ENCODE measurements around the gene CCNG2.

Gene CCNG2

GRCh38 chr4:77148078-77148477 lies 8.9 kb upstream of the CCNG2 start:
- Histone ChIP-seq H3K4me3 (replicated peaks; ENCODE audit: insufficient read depth, low read length) (no peak overlapping the region), H3K27me3 (ENCODE audit: insufficient read depth, poor library complexity, severe bottlenecking) (no peaks in the 10 kb centered on the region), H3K27ac (replicated peaks) (no peak overlapping the region)
- peak in 1 of 2 experiments; percentile 83 for DNase-seq (ENCODE audit: low read depth in 1 of 2, low spot score in 1 of 2)
- TF ChIP-seq REST (IDR thresholded peaks at IDR 0.05; ENCODE audit: insufficient replicate concordance, low read depth) (no peak), GABPA (IDR thresholded peaks at IDR 0.05; ENCODE audit: low read depth) (no peak), POLR2AphosphoS5 (IDR thresholded peaks at IDR 0.05; ENCODE audit: low read depth) (no peak), SPI1 (IDR thresholded peaks at IDR 0.05; ENCODE audit: borderline replicate concordance, low read depth) (no peak), CTCF (IDR thresholded peaks at IDR 0.05; ENCODE audit: insufficient read depth, low read length) (no peak)

- Histone ChIP-seq H3K4me3 (replicated peaks; ENCODE audit: insufficient read depth, low read length) (no peak overlapping the region), H3K27ac (replicated peaks) (no peak overlapping the region), H3K27me3 (ENCODE audit: insufficient read depth, poor library complexity, severe bottlenecking) (no peaks in the 10 kb centered on the region)
- no peak for TF ChIP-seq SPI1 (IDR thresholded peaks at IDR 0.05; ENCODE audit: borderline replicate concordance, low read depth)
- no peak for TF ChIP-seq GABPA (IDR thresholded peaks at IDR 0.05; ENCODE audit: low read depth)
- TF ChIP-seq POLR2AphosphoS5 (IDR thresholded peaks at IDR 0.05; ENCODE audit: low read depth) = no peak
- no peak for TF ChIP-seq CTCF (IDR thresholded peaks at IDR 0.05; ENCODE audit: insufficient read depth, low read length)
- no peak for TF ChIP-seq REST (IDR thresholded peaks at IDR 0.05; ENCODE audit: insufficient replicate concordance, low read depth)
- no peak for DNase-seq (ENCODE audit: low read depth in 1 of 2, low spot score in 1 of 2)
Measured at GRCh38 chr4:77149789-77150188, 7.2 kb upstream of the CCNG2 start.

- Histone ChIP-seq H3K27me3 (ENCODE audit: insufficient read depth, poor library complexity, severe bottlenecking) (no peaks in the 10 kb centered on the region), H3K4me3 (replicated peaks; ENCODE audit: insufficient read depth, low read length) (no peak overlapping the region), H3K27ac (replicated peaks) (no peak overlapping the region)
- TF ChIP-seq POLR2AphosphoS5 (IDR thresholded peaks at IDR 0.05; ENCODE audit: low read depth) = no peak
- DNase-seq (ENCODE audit: low read depth in 1 of 2, low spot score in 1 of 2) = no peak
Measured at GRCh38 chr4:77151241-77151640, 5.8 kb upstream of the CCNG2 start.

GRCh38 chr4:77152421-77152820 lies 4.6 kb upstream of the CCNG2 start:
- H3K4me3 ChIP-seq (replicated peaks; ENCODE audit: insufficient read depth, low read length) = no peak overlapping the region
- DNase-seq (ENCODE audit: low read depth in 1 of 2, low spot score in 1 of 2) = no peak
- H3K27me3 ChIP-seq (ENCODE audit: insufficient read depth, poor library complexity, severe bottlenecking) = no peaks in the 10 kb centered on the region
- no peak for TF ChIP-seq CTCF (IDR thresholded peaks at IDR 0.05; ENCODE audit: insufficient read depth, low read length)
- H3K27ac ChIP-seq (replicated peaks) = no peak overlapping the region
